ENCODE measurements around the gene FARS2.

Gene FARS2

GRCh38 chr6:5595184-5595583 is 333.9 kb downstream of the FARS2 start:
- no peaks in the 10 kb centered on the region for H3K9me3 Mint-ChIP-seq
- H3K27ac Mint-ChIP-seq = no peak overlapping the region
- H3K4me3 Mint-ChIP-seq = no peak overlapping the region
- no peaks in the 10 kb centered on the region for H3K4me1 Mint-ChIP-seq (ENCODE audit: low read depth)
- no peaks in the 10 kb centered on the region for H3K36me3 Mint-ChIP-seq (ENCODE audit: low read depth)
- H3K27me3 Mint-ChIP-seq (ENCODE audit: low read depth) = no peaks in the 10 kb centered on the region

DNA sequence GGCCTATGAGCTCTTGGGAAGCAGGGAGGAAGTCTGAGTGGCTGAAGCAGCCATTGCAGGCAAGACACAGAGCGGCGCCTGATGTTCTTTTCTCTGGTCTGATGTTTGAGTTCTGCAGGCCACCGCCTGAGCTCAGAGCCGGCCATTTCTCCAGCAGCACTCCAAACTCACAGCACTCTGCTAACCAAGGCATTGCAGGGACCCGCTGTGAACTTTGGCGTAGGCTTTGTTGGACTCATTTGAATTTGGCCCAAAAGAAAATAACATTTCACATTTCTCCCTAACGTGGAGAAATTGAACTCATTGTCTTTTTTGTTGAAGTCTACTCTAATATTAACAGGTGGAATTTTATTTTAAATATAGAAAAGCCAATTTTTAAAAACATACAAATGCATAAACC is 336.1 kb downstream of the FARS2 start:
- no peaks in the 10 kb centered on the region for H3K4me1 Mint-ChIP-seq (ENCODE audit: low read depth)
- H3K36me3 Mint-ChIP-seq (ENCODE audit: low read depth) = no peaks in the 10 kb centered on the region
- H3K27me3 Mint-ChIP-seq (ENCODE audit: low read depth) = no peaks in the 10 kb centered on the region
- H3K9me3 Mint-ChIP-seq = no peaks in the 10 kb centered on the region
- H3K27ac Mint-ChIP-seq = no peak overlapping the region
- H3K4me3 Mint-ChIP-seq = no peak overlapping the region

DNA sequence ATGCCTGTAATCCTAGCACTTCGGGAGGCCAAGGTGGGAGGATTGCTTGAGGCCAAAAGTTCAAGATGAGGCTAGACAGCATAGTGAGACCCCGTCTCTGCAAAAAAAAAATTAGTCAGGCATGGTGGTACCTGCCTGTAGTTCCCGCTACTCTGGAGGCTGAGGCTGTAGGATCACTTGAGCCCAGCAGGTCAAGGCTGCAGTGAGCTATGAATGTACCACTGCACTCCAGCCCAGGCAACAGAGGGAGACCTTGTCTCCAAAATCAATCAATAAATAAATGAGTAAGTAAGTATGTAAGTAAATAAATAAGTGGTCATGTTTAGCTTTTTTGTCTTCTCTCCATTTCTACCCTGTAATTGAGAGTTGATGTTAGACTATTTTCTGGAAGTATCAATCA is 336.8 kb downstream of the FARS2 start:
- no peaks in the 10 kb centered on the region for H3K4me1 Mint-ChIP-seq (ENCODE audit: low read depth)
- no peak overlapping the region for H3K4me3 Mint-ChIP-seq
- H3K27ac Mint-ChIP-seq = no peak overlapping the region
- H3K36me3 Mint-ChIP-seq (ENCODE audit: low read depth) = no peaks in the 10 kb centered on the region
- no peaks in the 10 kb centered on the region for H3K27me3 Mint-ChIP-seq (ENCODE audit: low read depth)
- H3K9me3 Mint-ChIP-seq = no peaks in the 10 kb centered on the region

- Mint-ChIP-seq H3K9me3 (no peaks in the 10 kb centered on the region), H3K36me3 (ENCODE audit: low read depth) (no peaks in the 10 kb centered on the region), H3K4me1 (ENCODE audit: low read depth) (no peaks in the 10 kb centered on the region), H3K27ac (no peak overlapping the region), H3K27me3 (ENCODE audit: low read depth) (no peaks in the 10 kb centered on the region), H3K4me3 (no peak overlapping the region)
Observed at GRCh38 chr6:5599127-5599526, 337.8 kb downstream of the FARS2 start.

DNA sequence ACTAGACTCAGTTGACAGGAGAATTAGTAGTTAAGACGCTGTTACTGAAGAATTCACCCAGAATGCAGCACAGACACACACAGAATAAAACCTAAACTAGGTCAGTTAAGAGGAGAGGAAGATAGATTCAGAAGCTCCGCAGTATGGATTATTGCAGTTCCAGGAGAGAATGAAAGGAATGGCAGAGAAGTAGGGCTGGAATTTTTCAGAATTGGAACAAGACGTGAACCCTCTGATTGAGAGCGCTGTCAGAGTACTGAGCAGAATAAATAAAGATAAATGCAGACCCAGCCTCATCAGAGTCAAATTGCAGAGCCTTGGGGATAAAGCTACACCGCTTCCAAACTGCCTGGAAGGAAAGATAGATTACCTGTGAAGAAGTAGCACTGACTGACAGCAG is 344.6 kb downstream of the FARS2 start:
- H3K9me3 Mint-ChIP-seq = no peaks in the 10 kb centered on the region
- no peaks in the 10 kb centered on the region for H3K36me3 Mint-ChIP-seq (ENCODE audit: low read depth)
- no peaks in the 10 kb centered on the region for H3K4me1 Mint-ChIP-seq (ENCODE audit: low read depth)
- no peak overlapping the region for H3K4me3 Mint-ChIP-seq
- no peak overlapping the region for H3K27ac Mint-ChIP-seq
- H3K27me3 Mint-ChIP-seq (ENCODE audit: low read depth) = no peaks in the 10 kb centered on the region

- no peaks in the 10 kb centered on the region for H3K9me3 Mint-ChIP-seq
- no peak overlapping the region for H3K27ac Mint-ChIP-seq
- no peaks in the 10 kb centered on the region for H3K36me3 Mint-ChIP-seq (ENCODE audit: low read depth)
- H3K4me3 Mint-ChIP-seq = no peak overlapping the region
- no peaks in the 10 kb centered on the region for H3K4me1 Mint-ChIP-seq (ENCODE audit: low read depth)
- H3K27me3 Mint-ChIP-seq (ENCODE audit: low read depth) = no peaks in the 10 kb centered on the region
Observed at GRCh38 chr6:5606546-5606945, 345.2 kb downstream of the FARS2 start.

GRCh38 chr6:5610640-5611039 is 349.3 kb downstream of the FARS2 start:
- no peaks in the 10 kb centered on the region for H3K9me3 Mint-ChIP-seq
- H3K4me3 Mint-ChIP-seq = no peak overlapping the region
- no peaks in the 10 kb centered on the region for H3K36me3 Mint-ChIP-seq (ENCODE audit: low read depth)
- no peaks in the 10 kb centered on the region for H3K4me1 Mint-ChIP-seq (ENCODE audit: low read depth)
- H3K27me3 Mint-ChIP-seq (ENCODE audit: low read depth) = no peaks in the 10 kb centered on the region
- H3K27ac Mint-ChIP-seq = no peak overlapping the region

GRCh38 chr6:5617179-5617578 is 355.9 kb downstream of the FARS2 start:
- H3K4me3 Mint-ChIP-seq = no peak overlapping the region
- no peaks in the 10 kb centered on the region for H3K27me3 Mint-ChIP-seq (ENCODE audit: low read depth)
- H3K36me3 Mint-ChIP-seq (ENCODE audit: low read depth) = peaks cover 6% of the 10 kb centered on the region
- H3K9me3 Mint-ChIP-seq = peaks cover 4% of the 10 kb centered on the region
- H3K27ac Mint-ChIP-seq = no peak overlapping the region
- peaks cover 15% of the 10 kb centered on the region for H3K4me1 Mint-ChIP-seq (ENCODE audit: low read depth)

DNA sequence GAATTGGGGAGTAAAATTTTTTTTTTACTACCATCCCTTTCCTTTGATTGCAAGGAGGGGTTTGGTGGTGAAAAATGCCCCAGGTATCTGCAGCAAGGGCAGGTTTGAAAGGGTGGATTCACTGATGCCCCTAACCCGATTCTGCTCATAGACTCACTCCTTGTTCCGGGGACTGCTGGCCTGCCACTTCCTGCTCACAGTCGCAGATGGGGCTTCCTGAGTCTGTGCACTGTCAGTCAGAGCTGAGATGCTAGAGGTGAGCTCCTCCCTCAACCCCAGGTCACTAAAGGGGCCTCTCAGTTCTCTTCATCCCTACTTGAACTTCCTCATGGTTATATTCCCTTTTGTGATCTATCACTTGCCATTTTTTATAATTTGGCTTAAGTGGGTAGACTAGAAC is 357.9 kb downstream of the FARS2 start:
- Mint-ChIP-seq H3K27ac (peak overlapping the region; percentile 66), H3K36me3 (ENCODE audit: low read depth) (peaks cover 6% of the 10 kb centered on the region), H3K9me3 (peaks cover 4% of the 10 kb centered on the region), H3K4me1 (ENCODE audit: low read depth) (peaks cover 15% of the 10 kb centered on the region), H3K4me3 (no peak overlapping the region), H3K27me3 (ENCODE audit: low read depth) (no peaks in the 10 kb centered on the region)

- no peak overlapping the region for H3K27ac Mint-ChIP-seq
- H3K4me3 Mint-ChIP-seq = no peak overlapping the region
- peaks cover 21% of the 10 kb centered on the region for H3K4me1 Mint-ChIP-seq (ENCODE audit: low read depth)
- peaks cover 4% of the 10 kb centered on the region for H3K36me3 Mint-ChIP-seq (ENCODE audit: low read depth)
- no peaks in the 10 kb centered on the region for H3K27me3 Mint-ChIP-seq (ENCODE audit: low read depth)
- peaks cover 4% of the 10 kb centered on the region for H3K9me3 Mint-ChIP-seq
Observed at GRCh38 chr6:5622276-5623005, 361.1 kb downstream of the FARS2 start.

DNA sequence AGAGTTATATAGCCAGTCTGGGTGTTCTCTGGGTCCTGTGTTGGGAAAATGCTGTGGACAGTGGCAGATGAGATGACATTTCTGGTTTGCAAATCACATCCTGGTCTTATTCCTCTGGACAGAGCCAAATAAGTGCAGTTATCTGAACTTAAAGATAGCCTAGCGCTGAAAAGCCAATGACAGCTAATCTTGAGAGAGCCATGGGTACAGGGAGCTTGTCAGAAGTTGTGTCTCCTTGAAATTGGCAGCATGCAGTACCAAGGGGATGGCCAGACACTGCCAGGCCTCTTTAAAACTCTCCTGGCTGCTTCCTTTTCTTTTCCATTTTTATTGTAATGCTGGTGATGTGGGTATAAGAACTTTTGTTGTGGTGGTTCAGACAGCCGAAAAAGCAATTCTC is 362.5 kb downstream of the FARS2 start:
- Mint-ChIP-seq H3K27me3 (ENCODE audit: low read depth) (no peaks in the 10 kb centered on the region), H3K4me1 (ENCODE audit: low read depth) (peaks cover 23% of the 10 kb centered on the region), H3K36me3 (ENCODE audit: low read depth) (peaks cover 4% of the 10 kb centered on the region), H3K9me3 (peaks cover 2% of the 10 kb centered on the region), H3K4me3 (no peak overlapping the region), H3K27ac (no peak overlapping the region)

DNA sequence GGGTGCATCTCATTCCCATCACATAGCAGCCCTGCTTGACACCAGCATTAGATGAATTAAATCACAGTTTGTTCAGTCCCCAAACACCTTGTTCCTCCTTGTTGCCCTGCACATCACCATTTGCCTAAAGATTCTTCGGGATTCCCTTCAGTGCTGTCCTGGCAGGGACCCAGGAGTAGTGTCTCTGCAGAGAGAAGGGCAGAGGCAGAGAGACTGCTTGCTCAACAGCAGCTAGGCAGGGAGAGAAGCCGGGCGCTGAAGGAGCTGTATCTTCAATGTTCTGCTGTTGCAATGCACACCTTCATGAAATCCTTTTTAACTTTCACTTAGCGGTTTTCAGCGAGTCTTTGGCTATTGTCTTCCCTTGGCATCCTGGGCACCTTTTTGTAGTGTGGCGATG is 362.9 kb downstream of the FARS2 start:
- H3K27me3 Mint-ChIP-seq (ENCODE audit: low read depth) = no peaks in the 10 kb centered on the region
- H3K9me3 Mint-ChIP-seq = no peaks in the 10 kb centered on the region
- H3K4me3 Mint-ChIP-seq = no peak overlapping the region
- peaks cover 4% of the 10 kb centered on the region for H3K36me3 Mint-ChIP-seq (ENCODE audit: low read depth)
- peaks cover 18% of the 10 kb centered on the region for H3K4me1 Mint-ChIP-seq (ENCODE audit: low read depth)
- H3K27ac Mint-ChIP-seq = no peak overlapping the region

DNA sequence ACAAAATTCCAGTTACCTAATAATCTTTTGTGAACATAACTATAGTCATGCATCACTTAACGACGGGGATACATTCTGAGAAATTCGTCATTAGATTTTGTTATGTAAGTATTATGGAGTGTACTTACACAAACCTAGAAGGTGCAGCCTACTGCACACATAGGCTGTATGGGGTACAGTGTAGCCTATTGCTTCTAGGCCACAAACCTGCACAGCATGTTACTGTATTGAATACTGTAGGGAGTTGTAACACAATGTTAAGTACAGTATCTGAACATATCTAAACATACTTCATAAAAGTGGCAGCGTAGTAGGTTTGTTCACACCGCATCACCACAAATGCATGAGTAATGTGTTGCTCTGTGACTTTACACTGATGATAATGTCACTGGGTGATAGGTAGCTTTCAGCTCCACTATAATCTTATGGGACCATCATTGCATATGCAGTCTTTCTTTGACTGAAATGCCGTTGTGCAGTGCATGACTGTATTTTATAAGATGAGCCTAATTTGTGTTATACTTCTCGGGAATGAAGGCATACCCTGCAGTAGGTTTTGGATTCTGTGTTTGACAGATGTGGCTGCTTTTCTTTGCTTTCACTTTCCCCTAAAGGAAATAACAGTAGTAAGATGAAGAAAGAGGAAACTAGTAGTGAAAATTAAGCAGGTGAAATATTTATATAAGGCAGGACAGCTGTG is 365.6 kb downstream of the FARS2 start:
- Mint-ChIP-seq H3K27me3 (ENCODE audit: low read depth) (no peaks in the 10 kb centered on the region), H3K27ac (peak overlapping the region; percentile 71), H3K4me3 (peak overlapping the region; percentile 47), H3K9me3 (no peaks in the 10 kb centered on the region), H3K4me1 (ENCODE audit: low read depth) (peaks cover 11% of the 10 kb centered on the region), H3K36me3 (ENCODE audit: low read depth) (peaks cover under 1% of the 10 kb centered on the region)

- Mint-ChIP-seq H3K27ac (no peak overlapping the region), H3K9me3 (no peaks in the 10 kb centered on the region), H3K27me3 (ENCODE audit: low read depth) (no peaks in the 10 kb centered on the region), H3K36me3 (ENCODE audit: low read depth) (no peaks in the 10 kb centered on the region), H3K4me3 (no peak overlapping the region), H3K4me1 (ENCODE audit: low read depth) (peaks cover 15% of the 10 kb centered on the region)
Observed at GRCh38 chr6:5630636-5631035, 369.3 kb downstream of the FARS2 start.

- H3K4me3 Mint-ChIP-seq = no peak overlapping the region
- H3K27ac Mint-ChIP-seq = no peak overlapping the region
- H3K9me3 Mint-ChIP-seq = no peaks in the 10 kb centered on the region
- H3K36me3 Mint-ChIP-seq (ENCODE audit: low read depth) = no peaks in the 10 kb centered on the region
- H3K4me1 Mint-ChIP-seq (ENCODE audit: low read depth) = peaks cover 8% of the 10 kb centered on the region
- no peaks in the 10 kb centered on the region for H3K27me3 Mint-ChIP-seq (ENCODE audit: low read depth)
Observed at GRCh38 chr6:5632348-5632935, 371.1 kb downstream of the FARS2 start.
